ENCODE results near the gene GARIN5B. TPM values are rescaled to one million over a fixed set of nuclear protein-coding genes. Genes with fewer than 3 reads are reported as not detected.

Gene GARIN5B
- total RNA-seq, 1 experiment from 2014 or later: not detected

DNA sequence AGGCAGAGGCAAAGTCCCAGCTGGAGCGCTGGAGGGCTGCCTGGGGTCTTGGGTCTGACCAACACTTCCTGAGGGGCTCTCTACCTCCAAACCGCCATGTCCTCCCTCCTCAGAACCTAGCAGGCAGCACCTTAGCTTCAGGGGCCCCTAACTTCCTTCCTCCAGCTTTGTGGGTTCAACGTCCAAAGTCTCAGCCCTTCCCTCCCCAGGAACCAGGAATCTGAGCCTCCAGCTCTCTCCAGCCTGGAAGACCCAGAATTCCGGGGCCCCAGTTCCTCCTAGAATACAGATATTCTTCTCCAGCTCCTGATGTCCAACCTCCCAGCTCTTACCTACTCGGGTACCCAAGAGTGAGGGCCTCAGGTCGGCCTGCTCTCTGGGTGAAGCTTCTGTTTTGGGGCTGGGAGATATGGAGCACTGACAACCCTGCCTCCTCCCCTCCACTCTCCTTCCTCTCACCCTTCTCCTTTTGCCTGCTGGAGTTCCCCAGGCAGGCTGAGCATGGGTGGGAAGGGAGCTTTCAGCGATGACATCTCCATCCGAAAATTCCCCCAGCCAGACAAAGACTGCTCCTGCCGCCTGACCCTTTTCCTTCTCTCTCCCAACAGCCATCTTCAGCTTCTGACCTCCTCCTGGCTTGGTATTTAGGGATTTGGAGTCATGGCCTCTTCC, 41.5 kb downstream of the GARIN5B start:
- ATAC-seq: no peak
- Histone ChIP-seq H4K20me1 (ENCODE audit: low read length) (no peaks in the 10 kb centered on the region), H3K4me3 (ENCODE audit: low read length) (no peak overlapping the region), H3K27ac (ENCODE audit: low read length) (no peak overlapping the region), H3K4me1 (ENCODE audit: insufficient read depth, low read length) (no peaks in the 10 kb centered on the region), H3K9ac (ENCODE audit: low read length) (no peak overlapping the region), H3K9me3 (ENCODE audit: low read length) (no peaks in the 10 kb centered on the region), H3K79me2 (ENCODE audit: low read length) (no peaks in the 10 kb centered on the region), H2AFZ (ENCODE audit: low read length) (no peak overlapping the region), H3K27me3 (ENCODE audit: low read length) (no peaks in the 10 kb centered on the region), H3K36me3 (ENCODE audit: low read depth, low read length) (no peaks in the 10 kb centered on the region), H3K9me2 (replicated peaks; ENCODE audit: low read length) (no peaks in the 10 kb centered on the region), H3K4me2 (ENCODE audit: low read length) (no peak overlapping the region), H3F3A (ENCODE audit: low read length, unreplicated experiment) (no peaks in the 10 kb centered on the region)
- intact Hi-C loops (cut with micrococcal nuclease): no loop called here
- no TSS peak for BruUV-seq (replicated peaks)
- ChIA-PET POLR2A (ENCODE audit: unreplicated experiment) (interaction anchor here (0.6 kb wide), 1 partner anchor 18 kb away, joined by 4 read pairs; the partner anchor contains the start of gene KMT5C), CTCF (no interaction called here)
- DNase-seq: no peak
- TF ChIP-seq, protein P1, sequence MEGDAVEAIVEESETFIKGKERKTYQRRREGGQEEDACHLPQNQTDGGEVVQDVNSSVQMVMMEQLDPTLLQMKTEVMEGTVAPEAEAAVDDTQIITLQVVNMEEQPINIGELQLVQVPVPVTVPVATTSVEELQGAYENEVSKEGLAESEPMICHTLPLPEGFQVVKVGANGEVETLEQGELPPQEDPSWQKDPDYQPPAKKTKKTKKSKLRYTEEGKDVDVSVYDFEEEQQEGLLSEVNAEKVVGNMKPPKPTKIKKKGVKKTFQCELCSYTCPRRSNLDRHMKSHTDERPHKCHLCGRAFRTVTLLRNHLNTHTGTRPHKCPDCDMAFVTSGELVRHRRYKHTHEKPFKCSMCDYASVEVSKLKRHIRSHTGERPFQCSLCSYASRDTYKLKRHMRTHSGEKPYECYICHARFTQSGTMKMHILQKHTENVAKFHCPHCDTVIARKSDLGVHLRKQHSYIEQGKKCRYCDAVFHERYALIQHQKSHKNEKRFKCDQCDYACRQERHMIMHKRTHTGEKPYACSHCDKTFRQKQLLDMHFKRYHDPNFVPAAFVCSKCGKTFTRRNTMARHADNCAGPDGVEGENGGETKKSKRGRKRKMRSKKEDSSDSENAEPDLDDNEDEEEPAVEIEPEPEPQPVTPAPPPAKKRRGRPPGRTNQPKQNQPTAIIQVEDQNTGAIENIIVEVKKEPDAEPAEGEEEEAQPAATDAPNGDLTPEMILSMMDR (conservative IDR thresholded peaks at IDR 0.05; ENCODE audit: low read depth, low read length): no peak
- no peak for TF ChIP-seq EZH2 (IDR thresholded peaks at IDR 0.05; ENCODE audit: low read length, unreplicated experiment)
- TF ChIP-seq EZH2phosphoT487 (IDR thresholded peaks at IDR 0.05; ENCODE audit: borderline replicate concordance, low read length): no peak

DNA sequence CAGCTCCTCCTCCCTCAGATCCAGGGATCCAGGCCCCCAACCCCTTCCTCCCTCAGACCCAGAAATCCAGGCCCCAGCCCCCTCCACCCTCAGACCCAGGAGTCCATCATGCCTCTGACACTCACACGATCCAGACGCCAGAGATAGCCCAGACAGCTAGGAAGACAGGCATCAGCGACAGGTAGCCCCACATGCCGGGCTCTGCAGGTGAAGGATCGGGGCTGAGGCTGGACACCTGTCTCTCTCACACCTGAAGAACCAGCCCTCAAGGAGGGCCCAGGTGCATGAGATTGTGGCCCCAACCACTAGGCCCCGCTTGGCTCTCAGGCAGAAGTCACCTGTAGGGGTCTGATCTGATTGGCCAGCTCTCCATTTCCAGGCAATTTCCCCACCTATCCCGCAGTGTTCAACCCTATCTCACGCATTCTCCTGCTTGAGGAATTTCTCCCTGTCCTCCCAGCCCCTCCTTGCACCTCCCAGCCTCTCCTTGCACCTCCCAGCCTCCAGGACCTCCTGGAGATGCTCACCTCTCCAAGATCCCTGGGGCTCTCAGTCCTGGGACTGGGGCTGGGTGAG, 42.1 kb downstream of the GARIN5B start:
- no peaks in the 10 kb centered on the region for H3K27me3 ChIP-seq (ENCODE audit: low read length)
- ATAC-seq (no peak), DNase-seq (no peak)
- no peak overlapping the region for H2AFZ ChIP-seq (ENCODE audit: low read length)
- ChIA-PET POLR2A (ENCODE audit: unreplicated experiment) (interaction anchor here (0.6 kb wide), 1 partner anchor 18 kb away, joined by 4 read pairs; the partner anchor contains the start of gene KMT5C), CTCF (no interaction called here)
- no peaks in the 10 kb centered on the region for H4K20me1 ChIP-seq (ENCODE audit: low read length)
- H3K36me3 ChIP-seq (ENCODE audit: low read depth, low read length): no peaks in the 10 kb centered on the region
- TF ChIP-seq EZH2 (IDR thresholded peaks at IDR 0.05; ENCODE audit: low read length, unreplicated experiment): no peak
- TF ChIP-seq, protein P1 (conservative IDR thresholded peaks at IDR 0.05; ENCODE audit: low read depth, low read length): no peak
- no peak for TF ChIP-seq EZH2phosphoT487 (IDR thresholded peaks at IDR 0.05; ENCODE audit: borderline replicate concordance, low read length)
- H3K9ac ChIP-seq (ENCODE audit: low read length): no peak overlapping the region
- intact Hi-C loops (cut with micrococcal nuclease): no loop called here
- H3K4me1 ChIP-seq (ENCODE audit: insufficient read depth, low read length): no peaks in the 10 kb centered on the region
- BruUV-seq (replicated peaks): no TSS peak
- H3K4me2 ChIP-seq (ENCODE audit: low read length): no peak overlapping the region
- no peaks in the 10 kb centered on the region for H3K9me2 ChIP-seq (replicated peaks; ENCODE audit: low read length)
- no peaks in the 10 kb centered on the region for H3K9me3 ChIP-seq (ENCODE audit: low read length)
- H3F3A ChIP-seq (ENCODE audit: low read length, unreplicated experiment): no peaks in the 10 kb centered on the region
- no peak overlapping the region for H3K27ac ChIP-seq (ENCODE audit: low read length)
- H3K79me2 ChIP-seq (ENCODE audit: low read length): no peaks in the 10 kb centered on the region
- H3K4me3 ChIP-seq (ENCODE audit: low read length): no peak overlapping the region

DNA sequence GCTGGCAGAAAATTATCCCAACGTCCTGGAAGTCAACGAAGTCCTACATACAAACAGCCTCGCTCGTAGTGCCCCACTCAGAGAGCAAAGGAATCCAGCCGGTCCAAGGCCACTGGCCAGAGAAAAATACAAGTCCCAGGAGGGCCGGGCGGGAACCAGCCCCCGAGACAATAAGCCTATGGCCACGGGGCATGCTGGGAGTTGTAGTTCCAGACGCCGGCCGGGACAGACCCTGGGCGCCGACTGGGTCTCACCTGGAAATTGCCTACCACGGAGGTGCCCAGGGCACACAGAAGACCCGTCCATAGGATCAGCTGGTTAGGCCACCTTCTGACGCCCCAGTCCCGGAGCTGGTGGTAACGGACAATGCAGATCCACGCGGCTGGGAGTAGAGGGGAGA, 43.3 kb downstream of the GARIN5B start:
- Histone ChIP-seq H3K9ac (ENCODE audit: low read length) (no peak overlapping the region), H3K27ac (ENCODE audit: low read length) (no peak overlapping the region), H3K79me2 (ENCODE audit: low read length) (no peaks in the 10 kb centered on the region), H3K9me2 (replicated peaks; ENCODE audit: low read length) (no peaks in the 10 kb centered on the region), H3K4me1 (ENCODE audit: insufficient read depth, low read length) (no peaks in the 10 kb centered on the region), H3K36me3 (ENCODE audit: low read depth, low read length) (no peaks in the 10 kb centered on the region), H2AFZ (ENCODE audit: low read length) (no peak overlapping the region), H3K9me3 (ENCODE audit: low read length) (no peaks in the 10 kb centered on the region), H3K4me3 (ENCODE audit: low read length) (no peak overlapping the region), H4K20me1 (ENCODE audit: low read length) (no peaks in the 10 kb centered on the region), H3K27me3 (ENCODE audit: low read length) (no peaks in the 10 kb centered on the region), H3K4me2 (ENCODE audit: low read length) (no peak overlapping the region), H3F3A (ENCODE audit: low read length, unreplicated experiment) (no peaks in the 10 kb centered on the region)
- ATAC-seq (peak; percentile 37; the same call in 1 of the 2 replicates), DNase-seq (no peak)
- intact Hi-C loops (cut with micrococcal nuclease): no loop called here
- TF ChIP-seq, protein P1 (conservative IDR thresholded peaks at IDR 0.05; ENCODE audit: low read depth, low read length): no peak
- TF ChIP-seq EZH2phosphoT487 (IDR thresholded peaks at IDR 0.05; ENCODE audit: borderline replicate concordance, low read length) (no peak), EZH2 (IDR thresholded peaks at IDR 0.05; ENCODE audit: low read length, unreplicated experiment) (no peak)
- no TSS peak for BruUV-seq (replicated peaks)
- POLR2A ChIA-PET (ENCODE audit: unreplicated experiment): no interaction called here
- CTCF ChIA-PET: no interaction called here

Data from PC-3 (cell line).